ENCODE results near the gene ARL3. TPM values are rescaled to one million over a fixed set of nuclear protein-coding genes. Genes with fewer than 3 reads are reported as not detected.

ARL3 gene
- total RNA-seq, 2 donors from 2014 or later = 1.8 to 4.0 TPM

DNA sequence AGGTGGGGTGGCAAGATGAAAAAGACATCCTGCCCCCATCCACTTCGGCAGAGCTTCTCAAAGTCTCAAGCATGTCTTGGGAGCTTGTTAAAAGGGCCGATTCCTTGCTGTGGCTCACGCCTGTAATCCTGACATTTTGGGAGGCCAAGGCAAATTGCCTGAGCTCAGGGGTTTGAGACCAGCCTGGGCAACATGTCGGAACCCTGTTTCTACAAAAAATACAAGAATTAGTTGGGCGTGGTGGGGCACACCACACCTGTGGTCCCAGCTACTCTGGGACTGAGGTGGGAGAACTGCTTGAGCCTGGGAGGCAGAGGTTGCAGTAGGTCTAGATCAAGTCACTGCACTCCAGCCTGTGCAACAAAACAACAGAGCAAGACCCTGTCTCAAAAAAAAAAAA, 55.4 kb downstream of the ARL3 start:
- peaks cover 0 to 13% of the 10 kb centered on the region in 2 donors for H3K36me3 ChIP-seq (replicated peaks in 1 of 2; ENCODE audit: insufficient read depth in 1 of 2, low read depth in 2 of 2)
- peaks cover 68% of the 10 kb centered on the region for H3K4me1 ChIP-seq
- TF ChIP-seq, protein P1, sequence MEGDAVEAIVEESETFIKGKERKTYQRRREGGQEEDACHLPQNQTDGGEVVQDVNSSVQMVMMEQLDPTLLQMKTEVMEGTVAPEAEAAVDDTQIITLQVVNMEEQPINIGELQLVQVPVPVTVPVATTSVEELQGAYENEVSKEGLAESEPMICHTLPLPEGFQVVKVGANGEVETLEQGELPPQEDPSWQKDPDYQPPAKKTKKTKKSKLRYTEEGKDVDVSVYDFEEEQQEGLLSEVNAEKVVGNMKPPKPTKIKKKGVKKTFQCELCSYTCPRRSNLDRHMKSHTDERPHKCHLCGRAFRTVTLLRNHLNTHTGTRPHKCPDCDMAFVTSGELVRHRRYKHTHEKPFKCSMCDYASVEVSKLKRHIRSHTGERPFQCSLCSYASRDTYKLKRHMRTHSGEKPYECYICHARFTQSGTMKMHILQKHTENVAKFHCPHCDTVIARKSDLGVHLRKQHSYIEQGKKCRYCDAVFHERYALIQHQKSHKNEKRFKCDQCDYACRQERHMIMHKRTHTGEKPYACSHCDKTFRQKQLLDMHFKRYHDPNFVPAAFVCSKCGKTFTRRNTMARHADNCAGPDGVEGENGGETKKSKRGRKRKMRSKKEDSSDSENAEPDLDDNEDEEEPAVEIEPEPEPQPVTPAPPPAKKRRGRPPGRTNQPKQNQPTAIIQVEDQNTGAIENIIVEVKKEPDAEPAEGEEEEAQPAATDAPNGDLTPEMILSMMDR (IDR thresholded peaks at IDR 0.05) = no peak
- TF ChIP-seq POLR2A (IDR thresholded peaks at IDR 0.05) = no peak
- DNase-seq (no peak), ATAC-seq (no peak)
- no peaks in the 10 kb centered on the region for H3K9me3 ChIP-seq
- peak overlapping the region; percentile 74 to 97 (median 94) for H3K27ac ChIP-seq
- 55 to 59% methylated on average over 4 to 5 of the region's 5 CpGs for WGBS, 2 donors
- intact Hi-C loops (cut with DNase I) = no loop called here
- H3K27me3 ChIP-seq = no peaks in the 10 kb centered on the region
- H3K4me3 ChIP-seq = no peak overlapping the region

GRCh38 chr10:102657984-102658724, 56.0 kb downstream of the ARL3 start:
- WGBS, 2 donors = 11 to 14% methylated on average over 12 to 13 of the region's 13 CpGs
- Histone ChIP-seq H3K36me3 (replicated peaks in 1 of 2; ENCODE audit: insufficient read depth in 1 of 2, low read depth in 2 of 2) (peaks cover 0 to 13% of the 10 kb centered on the region in 2 donors), H3K4me1 (peaks cover 75% of the 10 kb centered on the region), H3K9me3 (no peaks in the 10 kb centered on the region), H3K27ac (peak overlapping the region; percentile 74 to 97 (median 94)), H3K27me3 (no peaks in the 10 kb centered on the region), H3K4me3 (no peak overlapping the region)
- DNase-seq = peak; percentile 85 to 93 (median 92)
- TF ChIP-seq, protein P1 (IDR thresholded peaks at IDR 0.05) = peak in 1 of 7 experiments; percentile 5
- peak; percentile 48 to 76 (median 73) for TF ChIP-seq POLR2A (IDR thresholded peaks at IDR 0.05)
- intact Hi-C loops (cut with DNase I) = no loop called here
- peak; percentile 88 for ATAC-seq

GRCh38 chr10:102657451-102657850, 56.7 kb downstream of the ARL3 start:
- 31 to 33% methylated on average over 11 of the region's 11 CpGs for WGBS, 2 donors
- peaks cover 80% of the 10 kb centered on the region for H3K4me1 ChIP-seq
- peaks cover 0 to 13% of the 10 kb centered on the region in 2 donors for H3K36me3 ChIP-seq (replicated peaks in 1 of 2; ENCODE audit: insufficient read depth in 1 of 2, low read depth in 2 of 2)
- H3K27ac ChIP-seq = peak overlapping the region; percentile 74 to 97 (median 86)
- DNase-seq (no peak), ATAC-seq (no peak)
- H3K4me3 ChIP-seq = no peak overlapping the region
- H3K9me3 ChIP-seq = no peaks in the 10 kb centered on the region
- intact Hi-C loops (cut with DNase I) = no loop called here
- no peaks in the 10 kb centered on the region for H3K27me3 ChIP-seq
- TF ChIP-seq, protein P1 (IDR thresholded peaks at IDR 0.05) = no peak
- no peak for TF ChIP-seq POLR2A (IDR thresholded peaks at IDR 0.05)

GRCh38 chr10:102656791-102657371, 57.3 kb downstream of the ARL3 start:
- intact Hi-C loops (cut with DNase I) = no loop called here
- TF ChIP-seq POLR2A (IDR thresholded peaks at IDR 0.05) = no peak
- TF ChIP-seq, protein P1 (IDR thresholded peaks at IDR 0.05) = no peak
- peaks cover 0 to 13% of the 10 kb centered on the region in 2 donors for H3K36me3 ChIP-seq (replicated peaks in 1 of 2; ENCODE audit: insufficient read depth in 1 of 2, low read depth in 2 of 2)
- peak in 3 of 4 donors; percentile 29 to 56 (median 39) for DNase-seq
- peaks cover 85% of the 10 kb centered on the region for H3K4me1 ChIP-seq
- H3K4me3 ChIP-seq = no peak overlapping the region
- no peaks in the 10 kb centered on the region for H3K27me3 ChIP-seq
- peak overlapping the region; percentile 74 to 97 (median 86) for H3K27ac ChIP-seq
- ATAC-seq = no peak
- 86 to 90% methylated on average over 29 to 41 of the region's 42 CpGs for WGBS, 2 donors
- no peaks in the 10 kb centered on the region for H3K9me3 ChIP-seq

All from body of pancreas (tissue), 4 donors.